ENCODE measurements around the gene HRH2. TPM values are rescaled to one million over a fixed set of nuclear protein-coding genes. Genes with fewer than 3 reads are reported as not detected.

Gene HRH2
- total RNA-seq, 3 donors from 2014 or later (not counting 1 experiment from before 2014, with no cell fraction given): 1.4 to 13.9 (median 3.1) TPM

DNA sequence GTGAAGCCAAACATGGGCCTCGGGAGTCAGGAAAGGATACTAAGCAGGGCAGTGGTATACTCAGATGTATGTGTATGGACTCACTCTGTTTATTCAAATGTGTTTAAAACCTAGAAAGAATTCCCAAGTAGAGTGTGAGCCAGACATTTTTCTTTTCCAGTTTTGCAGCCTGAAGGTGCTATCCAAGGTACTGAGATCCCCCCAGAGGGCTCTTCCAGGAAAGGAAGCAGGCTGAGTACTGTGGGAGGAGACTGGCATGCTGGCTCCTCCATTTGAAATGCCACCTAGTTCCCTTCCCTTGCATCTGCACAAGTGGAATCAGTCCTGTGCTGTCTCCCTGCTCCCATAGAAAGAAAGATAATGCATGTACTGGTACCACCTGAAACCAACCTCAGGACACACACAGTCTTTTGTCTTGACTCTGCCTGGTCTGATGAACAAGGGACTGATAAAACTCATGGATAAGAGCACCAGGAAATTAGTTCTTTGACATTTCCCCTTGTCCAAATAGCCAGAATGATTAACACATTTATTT, 85.9 kb downstream of the HRH2 start:
- intact Hi-C loops (cut with micrococcal nuclease): no loop called here
- Mint-ChIP-seq H3K9me3 (no peaks in the 10 kb centered on the region), H3K36me3 (no peaks in the 10 kb centered on the region), H3K27ac (no peak overlapping the region), H3K4me3 (no peak overlapping the region), H3K27me3 (ENCODE audit: low read depth in 2 of 2) (peaks cover 23 to 86% of the 10 kb centered on the region in 2 donors), H3K4me1 (peaks cover 0 to 4% of the 10 kb centered on the region in 2 donors)
- no peak overlapping the region for H3K4me3 ChIP-seq (ENCODE audit: low read length)
- H3K9me3 ChIP-seq (ENCODE audit: control insufficient read depth, insufficient read depth, low read length): no peaks in the 10 kb centered on the region
- H3K36me3 ChIP-seq (ENCODE audit: control insufficient read depth, insufficient read depth, low read length): no peaks in the 10 kb centered on the region
- WGBS (ENCODE audit: insufficient coverage): 76% methylated on average over 1 of the region's 1 CpG
- H3K4me1 ChIP-seq (ENCODE audit: control insufficient read depth, insufficient read depth, low read length): no peaks in the 10 kb centered on the region
- no peak for ATAC-seq
- H3K27ac ChIP-seq (ENCODE audit: low read length): no peak overlapping the region
- no peak for DNase-seq
- TF ChIP-seq, protein P1, sequence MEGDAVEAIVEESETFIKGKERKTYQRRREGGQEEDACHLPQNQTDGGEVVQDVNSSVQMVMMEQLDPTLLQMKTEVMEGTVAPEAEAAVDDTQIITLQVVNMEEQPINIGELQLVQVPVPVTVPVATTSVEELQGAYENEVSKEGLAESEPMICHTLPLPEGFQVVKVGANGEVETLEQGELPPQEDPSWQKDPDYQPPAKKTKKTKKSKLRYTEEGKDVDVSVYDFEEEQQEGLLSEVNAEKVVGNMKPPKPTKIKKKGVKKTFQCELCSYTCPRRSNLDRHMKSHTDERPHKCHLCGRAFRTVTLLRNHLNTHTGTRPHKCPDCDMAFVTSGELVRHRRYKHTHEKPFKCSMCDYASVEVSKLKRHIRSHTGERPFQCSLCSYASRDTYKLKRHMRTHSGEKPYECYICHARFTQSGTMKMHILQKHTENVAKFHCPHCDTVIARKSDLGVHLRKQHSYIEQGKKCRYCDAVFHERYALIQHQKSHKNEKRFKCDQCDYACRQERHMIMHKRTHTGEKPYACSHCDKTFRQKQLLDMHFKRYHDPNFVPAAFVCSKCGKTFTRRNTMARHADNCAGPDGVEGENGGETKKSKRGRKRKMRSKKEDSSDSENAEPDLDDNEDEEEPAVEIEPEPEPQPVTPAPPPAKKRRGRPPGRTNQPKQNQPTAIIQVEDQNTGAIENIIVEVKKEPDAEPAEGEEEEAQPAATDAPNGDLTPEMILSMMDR (IDR thresholded peaks at IDR 0.05): no peak
- no peaks in the 10 kb centered on the region for H3K27me3 ChIP-seq (ENCODE audit: control insufficient read depth, insufficient read depth, low read length)

DNA sequence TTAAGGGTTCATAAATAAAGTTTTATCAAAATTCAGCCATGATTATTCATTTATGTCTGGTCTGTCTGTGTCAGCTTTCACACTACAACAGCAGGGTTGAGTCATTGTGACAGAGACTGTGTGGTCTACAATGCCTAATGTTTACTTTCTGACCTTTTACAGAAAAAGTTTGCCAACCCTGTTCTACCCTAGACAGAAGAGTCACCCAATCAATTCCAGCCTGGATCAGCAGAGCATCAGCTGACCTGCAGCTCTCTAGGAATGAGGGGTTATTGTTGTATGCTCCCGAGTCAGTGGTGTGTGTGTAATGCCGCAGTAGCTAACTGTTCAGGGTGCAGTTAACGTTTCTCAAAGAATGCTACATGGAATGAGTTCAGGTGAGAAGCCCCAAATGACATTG, 87.3 kb downstream of the HRH2 start:
- no peak for DNase-seq
- TF ChIP-seq, protein P1 (IDR thresholded peaks at IDR 0.05): no peak
- Histone ChIP-seq H3K27me3 (ENCODE audit: control insufficient read depth, insufficient read depth, low read length) (no peaks in the 10 kb centered on the region), H3K4me1 (ENCODE audit: control insufficient read depth, insufficient read depth, low read length) (no peaks in the 10 kb centered on the region), H3K36me3 (ENCODE audit: control insufficient read depth, insufficient read depth, low read length) (no peaks in the 10 kb centered on the region), H3K9me3 (ENCODE audit: control insufficient read depth, insufficient read depth, low read length) (no peaks in the 10 kb centered on the region), H3K4me3 (ENCODE audit: low read length) (no peak overlapping the region), H3K27ac (ENCODE audit: low read length) (no peak overlapping the region)
- H3K27ac Mint-ChIP-seq: no peak overlapping the region
- peaks cover 21 to 78% of the 10 kb centered on the region in 2 donors for H3K27me3 Mint-ChIP-seq (ENCODE audit: low read depth in 2 of 2)
- H3K9me3 Mint-ChIP-seq: no peaks in the 10 kb centered on the region
- H3K4me1 Mint-ChIP-seq: peaks cover 0 to 4% of the 10 kb centered on the region in 2 donors
- 76% methylated on average over 3 of the region's 3 CpGs for WGBS (ENCODE audit: insufficient coverage)
- intact Hi-C loops (cut with micrococcal nuclease): no loop called here
- ATAC-seq: no peak
- no peaks in the 10 kb centered on the region for H3K36me3 Mint-ChIP-seq
- H3K4me3 Mint-ChIP-seq: no peak overlapping the region

DNA sequence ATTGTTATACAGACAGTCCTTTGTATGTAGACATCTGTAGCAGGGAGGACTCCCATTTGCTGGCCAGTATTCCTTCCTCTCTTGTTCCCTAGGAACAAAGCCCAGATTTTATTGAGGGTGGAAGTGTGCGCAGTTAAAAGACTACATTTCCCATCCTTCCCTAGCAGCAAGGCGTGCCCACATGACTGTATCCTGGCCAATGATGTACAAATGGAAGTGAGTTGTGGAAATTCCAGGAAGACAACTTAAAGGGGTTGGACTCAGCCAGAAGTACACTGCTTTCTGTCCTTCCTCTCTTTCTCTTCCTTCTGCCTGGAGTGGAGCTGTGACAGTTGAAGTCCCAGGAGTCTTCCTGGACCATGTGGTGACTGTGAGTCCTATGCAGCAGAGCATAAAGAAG, 89.0 kb downstream of the HRH2 start:
- Mint-ChIP-seq H3K4me3 (no peak overlapping the region), H3K27me3 (ENCODE audit: low read depth in 2 of 2) (peaks cover 20 to 67% of the 10 kb centered on the region in 2 donors), H3K36me3 (no peaks in the 10 kb centered on the region), H3K4me1 (peaks cover 0 to 4% of the 10 kb centered on the region in 2 donors), H3K9me3 (no peaks in the 10 kb centered on the region), H3K27ac (no peak overlapping the region)
- Histone ChIP-seq H3K36me3 (ENCODE audit: control insufficient read depth, insufficient read depth, low read length) (no peaks in the 10 kb centered on the region), H3K9me3 (ENCODE audit: control insufficient read depth, insufficient read depth, low read length) (no peaks in the 10 kb centered on the region), H3K4me3 (ENCODE audit: low read length) (no peak overlapping the region), H3K27ac (ENCODE audit: low read length) (no peak overlapping the region), H3K4me1 (ENCODE audit: control insufficient read depth, insufficient read depth, low read length) (no peaks in the 10 kb centered on the region), H3K27me3 (ENCODE audit: control insufficient read depth, insufficient read depth, low read length) (no peaks in the 10 kb centered on the region)
- 40% methylated on average over 1 of the region's 2 CpGs for WGBS (ENCODE audit: insufficient coverage)
- intact Hi-C loops (cut with micrococcal nuclease): no loop called here
- TF ChIP-seq, protein P1 (IDR thresholded peaks at IDR 0.05): no peak
- no peak for ATAC-seq
- DNase-seq: no peak

DNA sequence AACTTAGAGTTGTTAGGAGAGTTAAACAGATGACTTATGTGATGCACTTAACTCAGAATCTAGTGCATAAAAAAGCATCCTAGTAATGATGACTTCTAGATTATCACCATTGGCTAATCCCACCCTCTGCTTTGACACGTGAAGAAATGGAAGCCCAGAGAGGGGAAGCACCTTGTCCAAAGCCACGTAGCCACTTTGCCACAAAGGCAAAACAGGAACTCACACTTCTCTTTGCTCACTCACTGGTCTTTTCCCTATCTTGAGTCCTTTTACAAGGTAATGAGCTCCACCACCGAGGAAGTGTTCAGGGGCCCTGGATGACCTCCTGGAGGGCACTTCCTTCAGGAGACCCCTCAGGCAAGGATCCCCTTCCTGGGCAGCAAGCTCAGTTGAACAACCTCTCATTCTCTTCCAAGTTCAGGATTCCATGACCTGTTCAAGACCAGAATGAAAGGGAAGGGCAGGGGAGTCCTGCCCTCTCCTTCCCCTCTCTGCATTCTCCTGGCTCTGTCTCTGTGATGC, 89.7 kb downstream of the HRH2 start:
- H3K27me3 Mint-ChIP-seq (ENCODE audit: low read depth in 2 of 2): peaks cover 24 to 65% of the 10 kb centered on the region in 2 donors
- WGBS (ENCODE audit: insufficient coverage): 34% methylated on average over 3 of the region's 3 CpGs
- H3K4me3 ChIP-seq (ENCODE audit: low read length): no peak overlapping the region
- H3K9me3 ChIP-seq (ENCODE audit: control insufficient read depth, insufficient read depth, low read length): no peaks in the 10 kb centered on the region
- TF ChIP-seq, protein P1 (IDR thresholded peaks at IDR 0.05): no peak
- intact Hi-C loops (cut with micrococcal nuclease): no loop called here
- ATAC-seq (no peak), DNase-seq (no peak)
- no peak overlapping the region for H3K4me3 Mint-ChIP-seq
- no peaks in the 10 kb centered on the region for H3K9me3 Mint-ChIP-seq
- peaks cover 0 to 4% of the 10 kb centered on the region in 2 donors for H3K4me1 Mint-ChIP-seq
- H3K36me3 ChIP-seq (ENCODE audit: control insufficient read depth, insufficient read depth, low read length): no peaks in the 10 kb centered on the region
- no peaks in the 10 kb centered on the region for H3K36me3 Mint-ChIP-seq
- no peak overlapping the region for H3K27ac Mint-ChIP-seq
- no peak overlapping the region for H3K27ac ChIP-seq (ENCODE audit: low read length)
- no peaks in the 10 kb centered on the region for H3K27me3 ChIP-seq (ENCODE audit: control insufficient read depth, insufficient read depth, low read length)
- no peaks in the 10 kb centered on the region for H3K4me1 ChIP-seq (ENCODE audit: control insufficient read depth, insufficient read depth, low read length)
